PFSK-1 (cell line): ENCODE measurements around the gene TTC27.

ENCODE experiments used
- FOXP2 ChIP-seq: optimal IDR thresholded peaks from 2 replicates; pipeline ENCODE3; 2011; ENCODE audit warnings: borderline replicate concordance, control low read depth, inconsistent platforms; ENCODE audit not compliant: insufficient read depth; ENCODE audit errors: extremely low read length, extremely low read depth
- POLR2AphosphoS5 ChIP-seq: IDR thresholded peaks from 2 replicates; pipeline ENCODE4 v1.6.1; 2012; ENCODE audit warnings: low read depth, mild to moderate bottlenecking, control low read depth, low read length, moderate library complexity
- REST ChIP-seq, 2 experiments: IDR thresholded peaks; 2 replicates each; pipeline versions ENCODE4 v1.6.1 to v1.8.0; 2011 to 2012; ENCODE audit warnings: low read depth in 2 of 2, low read length in 2 of 2, control low read depth in 1 of 2, inconsistent platforms in 1 of 2, mild to moderate bottlenecking in 1 of 2, moderate library complexity in 1 of 2; ENCODE audit not compliant: insufficient read depth in 1 of 2
- SIN3A ChIP-seq: IDR thresholded peaks from 2 replicates; pipeline ENCODE4 v1.6.1; 2012; ENCODE audit warnings: mild to moderate bottlenecking, low read length, moderate library complexity, borderline replicate concordance; ENCODE audit not compliant: insufficient read depth
- TAF1 ChIP-seq: IDR thresholded peaks from 2 replicates; pipeline ENCODE4 v1.6.1; 2012; ENCODE audit warnings: low read length, control low read depth, borderline replicate concordance; ENCODE audit not compliant: insufficient read depth

The TTC27 gene

GRCh38 chr2:32773448-32773808 is 145.6 kb downstream of the TTC27 start:
- no peak for TF ChIP-seq SIN3A
- no peak for TF ChIP-seq FOXP2
- TF ChIP-seq POLR2AphosphoS5: no peak
- TF ChIP-seq REST (IDR thresholded peaks at IDR 0.05; ENCODE audit: insufficient read depth in 1 of 2, low read depth in 2 of 2, low read length in 2 of 2): no peak
- TF ChIP-seq TAF1: no peak

- TF ChIP-seq POLR2AphosphoS5 (no peak), TAF1 (no peak), SIN3A (no peak), REST (IDR thresholded peaks at IDR 0.05; ENCODE audit: insufficient read depth in 1 of 2, low read depth in 2 of 2, low read length in 2 of 2) (no peak), FOXP2 (no peak)
These were observed 148.1 kb downstream of the TTC27 start for GRCh38 chr2:32775954-32776353.

GRCh38 chr2:32777714-32778113 is 149.9 kb downstream of the TTC27 start:
- TF ChIP-seq SIN3A: no peak

- no peak for TF ChIP-seq FOXP2
- no peak for TF ChIP-seq SIN3A
- TF ChIP-seq POLR2AphosphoS5: no peak
- no peak for TF ChIP-seq REST (IDR thresholded peaks at IDR 0.05; ENCODE audit: insufficient read depth in 1 of 2, low read depth in 2 of 2, low read length in 2 of 2)
- no peak for TF ChIP-seq TAF1
These were observed 153.1 kb downstream of the TTC27 start for GRCh38 chr2:32780961-32781360.

- no peak for TF ChIP-seq SIN3A
- TF ChIP-seq TAF1: no peak
- TF ChIP-seq POLR2AphosphoS5: no peak
- no peak for TF ChIP-seq REST (IDR thresholded peaks at IDR 0.05; ENCODE audit: insufficient read depth in 1 of 2, low read depth in 2 of 2, low read length in 2 of 2)
- TF ChIP-seq FOXP2: no peak
These were observed 155.6 kb downstream of the TTC27 start for GRCh38 chr2:32783469-32783868.
